CD1c-positive myeloid dendritic cell (primary cell): ENCODE results near the gene ITIH2.
"Not testable (repeated sequence)": the region's sequence is repeated elsewhere in the genome, so short reads cannot be mapped to it uniquely, and the experiment has no call there.

ENCODE experiments used
- DNase-seq: peaks from one replicate; pipeline ENCODE4 v3.0.0-alpha.2; 2016; ENCODE audit errors: extremely low spot score

ITIH2 gene

GRCh38 chr10:7697426-7697825, 5.7 kb upstream of the ITIH2 start:
- DNase-seq = no peak

GRCh38 chr10:7700577-7701125, 2.5 kb upstream of the ITIH2 start:
- no peak for DNase-seq

- DNase-seq = no peak
These were observed 1.9 kb upstream of the ITIH2 start for GRCh38 chr10:7701158-7701742.

- DNase-seq = no peak
These were observed 766 bp upstream of the ITIH2 start for GRCh38 chr10:7702288-7702812.

DNA sequence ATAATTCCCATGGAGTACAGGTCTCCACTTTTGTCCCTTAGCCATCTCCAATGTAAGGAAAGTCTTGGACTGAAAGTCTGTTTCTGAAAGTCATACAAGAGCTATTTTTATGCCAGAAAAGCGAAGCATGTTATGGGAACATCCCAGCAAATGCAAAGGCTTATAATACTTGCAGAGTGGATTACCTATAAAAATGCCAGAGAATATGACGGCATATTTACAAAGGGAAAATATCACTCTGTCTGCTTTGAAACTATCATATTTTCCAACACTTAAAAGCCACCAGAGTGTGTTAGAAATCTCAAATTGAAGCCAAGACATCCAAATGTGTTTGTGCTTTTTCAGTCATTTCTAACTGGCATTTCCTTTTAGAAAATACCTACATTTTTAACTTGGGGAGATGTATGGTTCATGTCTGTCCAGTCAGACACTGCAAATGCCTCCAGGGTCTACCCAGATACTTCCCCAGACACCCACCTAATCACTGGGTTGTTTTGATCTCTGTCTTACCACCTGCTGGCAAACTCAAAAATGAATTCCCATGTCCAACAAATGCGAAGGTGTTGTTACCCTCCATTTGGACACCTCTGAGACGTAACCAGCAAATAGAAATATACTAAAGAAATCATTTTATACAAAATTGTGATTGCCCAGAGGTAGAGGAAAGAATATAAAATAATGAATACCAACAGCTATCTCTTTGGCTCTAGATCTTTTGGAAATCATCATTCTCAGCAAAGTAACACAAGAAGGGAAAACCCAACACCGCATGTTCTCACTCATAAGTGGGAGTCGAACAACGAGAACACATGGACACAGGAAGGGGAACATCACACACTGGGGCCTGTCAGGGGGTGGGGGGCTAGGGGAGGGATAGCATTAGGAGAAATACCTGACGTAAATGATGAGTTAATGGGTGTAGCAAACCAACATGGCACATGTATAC, 1.2 kb downstream of the ITIH2 start:
- DNase-seq = no peak

- no peak for DNase-seq
These were observed 2.2 kb downstream of the ITIH2 start for GRCh38 chr10:7705341-7705740.

DNA sequence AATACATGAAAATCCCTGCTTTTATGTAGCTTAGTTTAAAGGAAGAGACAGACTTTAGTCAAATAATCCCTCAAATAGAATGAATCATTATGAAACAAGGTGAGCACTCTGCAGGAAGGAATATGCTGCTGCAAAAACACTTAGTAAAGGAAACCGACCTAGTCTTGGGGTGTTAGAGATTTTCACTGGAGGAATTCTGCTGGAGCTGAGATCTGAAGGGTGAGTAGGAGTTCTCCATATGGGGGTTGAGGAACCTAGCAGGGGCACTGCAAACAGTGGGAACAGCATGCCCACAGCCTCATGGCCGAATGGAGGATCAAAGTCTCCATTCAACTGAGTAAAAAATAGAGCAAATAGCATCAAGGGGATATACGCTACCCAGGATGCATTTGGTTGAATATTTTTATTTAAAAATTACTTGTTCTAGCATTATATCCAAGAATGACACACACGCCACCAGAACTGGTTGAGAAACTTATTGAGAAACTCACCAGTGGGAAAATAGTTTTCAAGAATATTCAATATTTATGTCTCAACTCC, 3.5 kb downstream of the ITIH2 start:
- DNase-seq = no peak

DNA sequence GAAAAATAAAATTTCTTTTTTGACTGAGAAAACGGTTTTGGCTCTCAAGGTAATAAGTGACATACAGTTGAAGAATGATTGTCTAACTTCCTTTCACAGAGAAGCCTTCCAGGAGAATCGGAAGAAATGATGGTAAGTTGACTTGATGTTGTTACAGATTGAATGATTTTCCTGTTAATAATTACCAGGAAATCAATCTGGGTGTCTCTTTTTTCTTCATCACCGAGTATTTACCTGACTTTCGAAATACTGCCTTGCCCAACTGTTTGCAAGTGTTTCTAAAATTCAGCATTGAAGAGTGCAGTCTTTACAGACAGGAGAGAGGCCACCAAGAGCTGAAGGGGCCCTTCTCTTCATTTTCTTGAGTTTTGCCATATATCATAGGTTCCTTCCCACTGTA, 4.0 kb downstream of the ITIH2 start:
- DNase-seq = no peak

GRCh38 chr10:7707858-7708622, 4.9 kb downstream of the ITIH2 start:
- no peak for DNase-seq

GRCh38 chr10:7708832-7709231, 5.7 kb downstream of the ITIH2 start:
- no peak for DNase-seq

GRCh38 chr10:7710446-7710845, 7.3 kb downstream of the ITIH2 start:
- DNase-seq = no peak

DNA sequence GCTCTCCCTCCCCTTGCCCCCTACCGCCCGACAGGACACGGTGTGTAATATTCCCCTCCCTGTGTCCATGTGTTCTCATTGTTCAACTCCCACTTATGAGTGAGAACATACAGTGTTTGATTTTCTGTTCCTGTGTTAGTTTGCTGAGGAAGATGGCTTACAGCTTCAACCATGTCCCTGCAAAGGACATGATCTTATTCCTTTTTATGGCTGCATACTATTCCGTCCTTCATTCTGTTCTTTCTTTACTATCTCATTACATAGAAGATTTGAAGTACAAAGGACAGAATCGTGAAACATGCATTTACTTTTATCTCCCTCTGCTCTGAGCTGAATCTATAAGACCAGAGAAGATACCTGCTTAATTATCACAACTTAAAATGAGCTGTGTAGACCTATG, 8.0 kb downstream of the ITIH2 start:
- not testable (repeated sequence) for DNase-seq

DNA sequence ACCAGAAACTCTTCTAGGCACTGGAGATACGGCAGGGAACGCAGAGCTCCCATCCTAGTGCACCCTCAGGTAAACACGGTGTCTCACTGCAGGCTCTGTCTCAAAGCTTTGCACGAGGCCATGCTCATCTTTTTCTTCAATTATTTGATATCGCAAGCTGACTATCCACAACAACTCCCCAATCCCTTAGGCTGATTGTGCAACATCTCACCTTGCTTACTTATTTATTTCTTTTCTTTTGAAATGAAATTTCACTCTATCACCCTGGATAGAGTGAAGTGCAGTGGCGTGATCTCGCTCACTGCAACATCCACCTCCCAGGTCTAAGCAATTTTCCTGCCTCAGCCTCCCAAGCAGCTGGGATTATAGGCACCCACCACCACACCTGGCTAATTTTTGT, 12.4 kb downstream of the ITIH2 start:
- DNase-seq = no peak

DNA sequence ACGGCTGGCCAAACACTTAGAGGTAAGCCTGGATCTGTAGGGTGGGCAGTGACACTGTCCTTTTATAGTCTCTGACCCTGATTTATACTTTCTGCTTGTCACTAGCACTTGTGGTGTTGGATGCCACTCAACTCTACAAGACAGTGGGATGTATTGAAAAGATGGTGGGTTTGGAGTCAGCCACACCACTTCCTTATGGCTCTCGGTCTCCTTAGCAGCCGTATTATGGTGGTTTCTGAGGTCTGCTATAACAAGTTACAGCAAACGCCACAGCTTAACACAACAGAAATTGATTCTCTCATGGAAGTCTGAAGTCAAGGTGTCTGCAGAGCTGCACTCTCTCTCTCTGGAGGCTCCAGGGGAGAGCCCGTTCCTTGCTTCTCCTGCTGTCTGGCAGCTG, 14.7 kb downstream of the ITIH2 start:
- DNase-seq = no peak

GRCh38 chr10:7718685-7719084, 15.6 kb downstream of the ITIH2 start:
- no peak for DNase-seq

GRCh38 chr10:7720478-7720877, 17.4 kb downstream of the ITIH2 start:
- no peak for DNase-seq

DNA sequence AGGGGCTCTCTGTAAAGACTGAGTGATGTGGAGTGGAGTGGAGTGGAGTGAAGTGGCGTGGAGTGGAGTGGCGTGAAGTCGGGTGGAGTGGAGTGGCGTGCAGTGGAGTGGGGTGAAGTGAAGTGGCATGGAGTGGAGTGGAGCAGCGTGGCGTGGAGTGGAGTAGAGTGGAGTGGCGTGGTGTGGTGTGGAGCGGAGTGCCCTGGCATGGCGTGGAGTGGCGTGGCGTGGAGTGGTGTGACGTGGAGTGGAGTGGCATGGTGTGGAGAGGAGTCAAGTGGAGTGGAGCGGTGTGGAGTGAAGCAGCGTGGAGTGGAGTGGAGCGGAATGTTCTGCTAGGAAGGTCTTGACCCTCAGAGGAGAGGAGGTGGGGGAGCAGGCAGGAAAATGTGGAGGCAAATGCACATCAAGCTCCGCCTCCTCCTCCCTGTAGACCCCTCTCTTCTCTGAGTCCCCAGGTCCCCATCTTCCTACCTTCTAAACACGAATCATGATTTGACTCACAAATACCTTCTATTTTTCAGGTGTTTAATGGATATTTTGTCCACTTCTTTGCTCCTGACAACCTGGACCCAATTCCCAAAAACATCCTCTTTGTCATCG, 19.9 kb downstream of the ITIH2 start:
- DNase-seq = no peak

GRCh38 chr10:7734821-7735220, 31.7 kb downstream of the ITIH2 start:
- no peak for DNase-seq

GRCh38 chr10:7738536-7739407, 35.7 kb downstream of the ITIH2 start:
- no peak for DNase-seq

DNA sequence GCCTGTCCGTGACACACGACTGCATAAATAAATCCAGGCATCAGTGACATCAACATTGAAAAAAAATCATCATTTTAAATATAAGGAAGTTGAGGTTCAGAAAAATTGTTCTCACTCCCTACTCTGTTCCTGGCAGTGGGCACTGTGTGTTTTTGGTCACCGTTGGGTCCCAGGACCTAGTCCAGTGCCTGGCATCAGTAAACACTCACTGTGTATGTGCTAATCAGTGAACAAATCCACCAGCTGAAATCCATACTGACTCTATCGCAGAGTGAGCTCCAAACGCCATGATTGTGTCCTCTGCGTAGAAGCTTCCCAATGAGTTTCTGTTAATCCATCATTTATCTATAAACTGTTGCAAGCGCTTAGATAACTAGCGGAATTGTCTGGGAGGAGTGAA, 41.2 kb downstream of the ITIH2 start:
- DNase-seq = no peak
